ENCODE data around the gene PLOD3.
"Not testable (repeated sequence)": the region's sequence is repeated elsewhere in the genome, so short reads cannot be mapped to it uniquely, and the experiment has no call there.

PLOD3 gene

GRCh38 chr7:101201695-101202602 lies 15.4 kb downstream of the PLOD3 start:
- Histone ChIP-seq H3K79me2 (ENCODE audit: control insufficient read depth, low read length) (no peaks in the 10 kb centered on the region), H3K9me3 (ENCODE audit: control insufficient read depth, insufficient read depth, low read length) (no peaks in the 10 kb centered on the region), H3K27ac (ENCODE audit: low read depth, low read length) (no peak overlapping the region), H3K27me3 (ENCODE audit: control insufficient read depth, low read length) (peaks cover 11% of the 10 kb centered on the region; the same call in 1 of the 2 replicates), H3K4me3 (ENCODE audit: low read length) (no peak overlapping the region), H3K36me3 (ENCODE audit: control insufficient read depth, low read length) (no peaks in the 10 kb centered on the region), H4K20me1 (ENCODE audit: control insufficient read depth, insufficient read depth, low read depth, low read length) (no peaks in the 10 kb centered on the region), H3F3A (ENCODE audit: control insufficient read depth, insufficient read depth) (no peaks in the 10 kb centered on the region), H3K4me1 (ENCODE audit: control insufficient read depth, low read length) (peaks cover 10% of the 10 kb centered on the region), H3K4me2 (ENCODE audit: low read length) (no peak overlapping the region), H3K9me2 (replicated peaks; ENCODE audit: control insufficient read depth, low read length) (no peaks in the 10 kb centered on the region)
- TF ChIP-seq EZH2phosphoT487 (IDR thresholded peaks at IDR 0.05; ENCODE audit: borderline replicate concordance, low read length), result no peak
- no peak for TF ChIP-seq CTCF (IDR thresholded peaks at IDR 0.05; ENCODE audit: low read depth, low read length, poor library complexity, severe bottlenecking)

- Histone ChIP-seq H3K9me3 (ENCODE audit: control insufficient read depth, insufficient read depth, low read length) (no peaks in the 10 kb centered on the region), H3K4me1 (ENCODE audit: control insufficient read depth, low read length) (peaks cover 10% of the 10 kb centered on the region), H3F3A (ENCODE audit: control insufficient read depth, insufficient read depth) (no peaks in the 10 kb centered on the region), H4K20me1 (ENCODE audit: control insufficient read depth, insufficient read depth, low read depth, low read length) (no peaks in the 10 kb centered on the region), H3K27me3 (ENCODE audit: control insufficient read depth, low read length) (peaks cover 11% of the 10 kb centered on the region; the same call in 1 of the 2 replicates), H3K4me3 (ENCODE audit: low read length) (no peak within 1 kb of the TSS), H3K36me3 (ENCODE audit: control insufficient read depth, low read length) (no peaks in the 10 kb centered on the region), H3K9me2 (replicated peaks; ENCODE audit: control insufficient read depth, low read length) (no peaks in the 10 kb centered on the region), H3K27ac (ENCODE audit: low read depth, low read length) (no peak within 1 kb of the TSS), H3K79me2 (ENCODE audit: control insufficient read depth, low read length) (no peaks in the 10 kb centered on the region), H3K4me2 (ENCODE audit: low read length) (no peak within 1 kb of the TSS)
- no peak for TF ChIP-seq CTCF (IDR thresholded peaks at IDR 0.05; ENCODE audit: low read depth, low read length, poor library complexity, severe bottlenecking)
- no peak for TF ChIP-seq EZH2phosphoT487 (IDR thresholded peaks at IDR 0.05; ENCODE audit: borderline replicate concordance, low read length)
These were observed 16.4 kb downstream of the PLOD3 start, which contains the start of gene MOGAT3 for GRCh38 chr7:101200862-101201599. TSS of gene MOGAT3 (minus strand) at chr7:101201036. CDS start at chr7:101200854, 182 bp downstream.

- Histone ChIP-seq H3K9me2 (replicated peaks; ENCODE audit: control insufficient read depth, low read length) (no peaks in the 10 kb centered on the region), H3K4me1 (ENCODE audit: control insufficient read depth, low read length) (peaks cover 10% of the 10 kb centered on the region), H3K36me3 (ENCODE audit: control insufficient read depth, low read length) (no peaks in the 10 kb centered on the region), H3K4me2 (ENCODE audit: low read length) (no peak overlapping the region), H3K27me3 (ENCODE audit: control insufficient read depth, low read length) (peaks cover 11% of the 10 kb centered on the region; the same call in 1 of the 2 replicates), H3K27ac (ENCODE audit: low read depth, low read length) (no peak overlapping the region), H3K4me3 (ENCODE audit: low read length) (no peak overlapping the region), H3K9me3 (ENCODE audit: control insufficient read depth, insufficient read depth, low read length) (no peaks in the 10 kb centered on the region), H3F3A (ENCODE audit: control insufficient read depth, insufficient read depth) (no peaks in the 10 kb centered on the region), H4K20me1 (ENCODE audit: control insufficient read depth, insufficient read depth, low read depth, low read length) (no peaks in the 10 kb centered on the region), H3K79me2 (ENCODE audit: control insufficient read depth, low read length) (no peaks in the 10 kb centered on the region)
- TF ChIP-seq CTCF (IDR thresholded peaks at IDR 0.05; ENCODE audit: low read depth, low read length, poor library complexity, severe bottlenecking) (no peak), EZH2phosphoT487 (IDR thresholded peaks at IDR 0.05; ENCODE audit: borderline replicate concordance, low read length) (no peak)
These were observed 16.9 kb downstream of the PLOD3 start for GRCh38 chr7:101200504-101200861.

GRCh38 chr7:101199522-101199921 lies 17.9 kb downstream of the PLOD3 start:
- Histone ChIP-seq H3K27me3 (ENCODE audit: control insufficient read depth, low read length) (peaks cover 11% of the 10 kb centered on the region), H3K4me1 (ENCODE audit: control insufficient read depth, low read length) (peaks cover 10% of the 10 kb centered on the region)
- not testable (repeated sequence) for H3K4me3 ChIP-seq (ENCODE audit: low read length); H3K9me3 ChIP-seq (ENCODE audit: control insufficient read depth, insufficient read depth, low read length); H3K79me2 ChIP-seq (ENCODE audit: control insufficient read depth, low read length); H4K20me1 ChIP-seq (ENCODE audit: control insufficient read depth, insufficient read depth, low read depth, low read length); H3K9me2 ChIP-seq (replicated peaks; ENCODE audit: control insufficient read depth, low read length); H3F3A ChIP-seq (ENCODE audit: control insufficient read depth, insufficient read depth); H3K36me3 ChIP-seq (ENCODE audit: control insufficient read depth, low read length); H3K4me2 ChIP-seq (ENCODE audit: low read length); H3K27ac ChIP-seq (ENCODE audit: low read depth, low read length)

Measured in DOHH2 (cell line).